ENCODE measurements around the gene DHRS3. TPM values are rescaled to one million over a fixed set of nuclear protein-coding genes. Genes with fewer than 3 reads are reported as not detected.

Gene DHRS3
- total RNA-seq, 1 experiment from 2014 or later: 54.5 TPM

GRCh38 chr1:12548973-12549459 lies 69.0 kb downstream of the DHRS3 start:
- H3K9me3 Mint-ChIP-seq: no peaks in the 10 kb centered on the region; a peak in 1 of 5 replicates
- no peak overlapping the region for H3K27ac Mint-ChIP-seq
- no peaks in the 10 kb centered on the region for H3K79me2 ChIP-seq (ENCODE audit: insufficient read depth, low read length)
- H3K4ac ChIP-seq (ENCODE audit: low read depth, low read length): no peak overlapping the region
- H2BK15ac ChIP-seq (ENCODE audit: low read depth, low read length): no peak overlapping the region
- no peak overlapping the region for H4K8ac ChIP-seq (replicated peaks; ENCODE audit: insufficient read length, low read depth, low read length)
- no peaks in the 10 kb centered on the region for H3K23me2 ChIP-seq (ENCODE audit: insufficient read length, low read depth, low read length, poor library complexity, severe bottlenecking)
- no peak overlapping the region for H2AFZ ChIP-seq (ENCODE audit: low read length)
- H3K27me3 Mint-ChIP-seq (ENCODE audit: low read depth): no peaks in the 10 kb centered on the region; the same call in none of the 2 replicates
- no peaks in the 10 kb centered on the region for H3K27me3 ChIP-seq (ENCODE audit: insufficient read depth, low read length)
- no peaks in the 10 kb centered on the region for H3K79me1 ChIP-seq (ENCODE audit: insufficient read depth, low read depth, low read length, poor library complexity, severe bottlenecking)
- peaks cover 19 to 29% of the 10 kb centered on the region in 2 experiments for H3K4me1 Mint-ChIP-seq
- H3T11ph ChIP-seq (ENCODE audit: low read length): no peak overlapping the region
- H2BK20ac ChIP-seq (ENCODE audit: low read depth, low read length, poor library complexity, severe bottlenecking): no peak overlapping the region
- H4K20me1 ChIP-seq (ENCODE audit: control insufficient read depth, insufficient read depth, insufficient read length): no peaks in the 10 kb centered on the region
- peaks cover 0 to 1% (median 0%) of the 10 kb centered on the region in 3 experiments; a peak in 1 of 7 replicates for H3K36me3 Mint-ChIP-seq (ENCODE audit: insufficient read depth in 1 of 3, low read depth in 3 of 3)
- H3K18ac ChIP-seq (ENCODE audit: insufficient read length, low read depth, low read length): no peak overlapping the region
- no peak overlapping the region for H2BK5ac ChIP-seq (ENCODE audit: insufficient read length, low read length)
- H3K4me1 ChIP-seq (ENCODE audit: insufficient read depth, low read length): no peaks in the 10 kb centered on the region; the same call in 1 of the 2 replicates
- H3K4me2 ChIP-seq (ENCODE audit: insufficient read depth, insufficient read length, low read length): no peak overlapping the region
- no CpG with 5 or more reads among the region's 27 CpGs for WGBS (ENCODE audit: extremely low coverage, insufficient read length, low lambda C conversion rate)
- no peaks in the 10 kb centered on the region for H3K9me3 ChIP-seq (ENCODE audit: control insufficient read depth, low read depth, low read length)
- H3K4me3 Mint-ChIP-seq: no peak overlapping the region
- DNase-seq: no peak
- no peak overlapping the region for H2BK120ac ChIP-seq (ENCODE audit: low read depth, low read length, poor library complexity, severe bottlenecking)
- H3K27ac ChIP-seq (ENCODE audit: insufficient read length, low read depth, low read length): no peak overlapping the region
- H4K5ac ChIP-seq (ENCODE audit: insufficient read length, low read depth, low read length): no peak overlapping the region
- H3K56ac ChIP-seq (ENCODE audit: insufficient read length, low read depth, low read length): no peak overlapping the region
- no peak overlapping the region for H3K23ac ChIP-seq (ENCODE audit: insufficient read length, low read depth, low read length)
- no peak overlapping the region; the same call in 1 of the 2 replicates for H3K14ac ChIP-seq (ENCODE audit: insufficient read depth, low read length)
- H2AK5ac ChIP-seq (ENCODE audit: insufficient read length, low read length): no peak overlapping the region
- no peak overlapping the region for H3K9ac ChIP-seq (ENCODE audit: extremely low read depth, insufficient read length, low read length)
- H2BK12ac ChIP-seq (ENCODE audit: insufficient read length, low read depth, low read length): no peak overlapping the region
- no peak overlapping the region for H4K91ac ChIP-seq (ENCODE audit: insufficient read length, low read depth, low read length)
- TF ChIP-seq CTCF (conservative IDR thresholded peaks at IDR 0.05): no peak

Data from H9 (cell line).